Uterus (tissue), 2 donors: Measurements from ENCODE around the gene PRSS56.

Experiments
- CTCF ChIP-seq, 4 experiments: fragments of 200-600 bp in 2 of 4; fragments of 450-650 bp in 2 of 4; sonication (generic) in 2 of 4; IDR thresholded peaks; one replicate each; pipeline ENCODE4 v1.5.1; 2016 to 2019; ENCODE audit warnings: antibody characterized with exemption in 4 of 4, mild to moderate bottlenecking in 2 of 4, moderate library complexity in 1 of 4
- POLR2A ChIP-seq, 2 donors: fragments of 450-650 bp; IDR thresholded peaks; one replicate each; pipeline ENCODE4 v1.6.1; 2016; ENCODE audit warnings: antibody characterized with exemption in 2 of 2, mild to moderate bottlenecking in 1 of 2, moderate library complexity in 1 of 2

DNA sequence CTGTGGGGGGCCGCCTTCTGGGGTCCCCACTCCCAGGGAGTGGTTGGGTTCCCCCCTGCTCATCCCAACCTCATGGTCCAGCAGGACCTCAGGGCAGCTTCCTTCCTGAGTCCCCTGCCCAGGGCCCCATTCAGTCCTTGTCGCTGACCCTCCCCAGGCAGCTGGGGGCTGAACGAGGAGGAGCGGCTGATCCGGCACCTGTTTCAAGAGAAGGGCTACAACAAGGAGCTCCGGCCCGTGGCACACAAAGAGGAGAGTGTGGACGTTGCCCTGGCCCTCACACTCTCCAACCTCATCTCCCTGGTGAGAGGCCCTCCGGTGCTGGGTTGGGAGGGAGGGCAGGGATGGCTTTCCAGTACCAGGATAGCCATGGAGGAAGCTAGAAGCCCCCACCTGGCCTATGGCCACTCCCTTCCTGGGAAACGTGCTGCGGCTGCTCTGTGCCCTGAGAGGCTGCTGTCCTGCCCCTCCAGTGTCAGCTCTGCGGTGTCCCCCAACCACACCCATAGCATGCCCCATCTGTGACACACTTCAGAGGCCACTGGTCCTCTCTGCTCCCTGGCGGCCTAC, 6.3 kb downstream of the PRSS56 start:
- TF ChIP-seq CTCF (IDR thresholded peaks at IDR 0.05) = no peak
- no peak for TF ChIP-seq POLR2A (IDR thresholded peaks at IDR 0.05)
